Right hindlimb (tissue), 1 donor: ENCODE data around the gene TINAGL1.
A peak's percentile ranks its signal among the peaks of the same experiment; 100 is the strongest.

Source experiments
- DNase-seq: peaks from one replicate; pipeline ENCODE4 v3.0.0-alpha.2; 2018

The TINAGL1 gene

DNA sequence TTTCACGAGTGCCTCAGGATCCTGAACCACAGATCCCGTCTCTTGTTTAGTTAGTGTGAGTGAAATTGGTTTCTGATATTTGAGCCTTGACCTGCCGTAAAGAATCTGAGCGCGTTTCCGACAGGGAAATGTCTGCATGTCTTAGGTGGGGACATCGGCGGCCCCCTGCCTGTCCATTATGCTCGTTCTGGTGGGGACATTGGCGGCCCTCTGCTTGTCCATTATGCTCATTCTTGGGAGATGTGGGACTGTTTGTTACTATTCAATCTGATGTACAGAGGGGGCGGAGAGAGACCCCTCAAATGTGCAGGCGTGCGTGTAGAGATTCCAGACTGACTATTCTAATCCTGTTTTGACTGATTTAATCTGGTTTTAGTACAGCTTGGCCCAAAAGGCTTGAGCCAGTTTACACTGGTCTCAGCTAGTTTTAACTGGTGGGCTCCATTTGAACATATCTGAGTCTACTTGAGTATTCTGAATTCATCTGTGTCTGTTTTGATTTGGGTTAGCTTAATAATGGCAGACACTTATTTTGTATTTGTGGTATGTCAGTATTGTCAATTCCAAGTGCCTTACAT is 6.6 kb upstream of the TINAGL1 start:
- no peak for DNase-seq

DNA sequence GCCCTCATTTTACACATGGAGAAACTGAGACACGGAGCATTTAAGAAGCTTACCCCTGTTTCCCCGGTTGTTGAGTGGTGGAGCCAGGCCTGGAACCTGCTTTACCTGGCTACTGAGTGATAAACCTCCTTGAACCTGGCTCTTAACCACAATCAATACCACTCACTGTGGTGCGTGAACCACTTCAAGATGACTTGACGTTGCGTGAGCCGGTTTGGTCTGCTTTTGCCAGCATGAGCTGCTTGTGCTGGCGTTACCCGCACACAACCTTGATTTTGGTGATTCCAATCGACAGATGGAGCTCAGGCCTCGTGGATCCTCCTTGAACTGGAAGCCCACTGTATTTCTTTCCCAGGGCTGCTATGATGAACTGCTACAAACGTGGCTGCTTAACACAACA is 6.1 kb upstream of the TINAGL1 start:
- no peak for DNase-seq

DNA sequence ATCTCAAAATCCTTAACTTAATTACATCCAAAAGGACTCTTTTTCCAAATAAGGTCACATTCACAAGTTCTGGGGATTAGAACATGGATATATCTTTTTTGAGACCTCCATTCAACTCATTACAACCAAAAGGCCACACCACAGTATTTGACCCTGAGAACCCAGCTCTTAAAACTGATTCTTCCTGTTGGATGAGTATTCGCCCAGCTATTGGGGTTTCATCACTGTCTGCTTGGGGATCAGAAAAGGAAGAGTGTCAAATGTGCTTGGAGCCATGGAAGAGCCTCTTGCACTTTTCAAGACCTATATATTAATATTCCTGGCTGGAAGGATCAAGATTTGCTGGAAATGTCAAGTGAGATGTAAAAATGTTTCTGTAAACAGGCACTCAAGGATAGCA is 5.4 kb upstream of the TINAGL1 start:
- DNase-seq: no peak

DNA sequence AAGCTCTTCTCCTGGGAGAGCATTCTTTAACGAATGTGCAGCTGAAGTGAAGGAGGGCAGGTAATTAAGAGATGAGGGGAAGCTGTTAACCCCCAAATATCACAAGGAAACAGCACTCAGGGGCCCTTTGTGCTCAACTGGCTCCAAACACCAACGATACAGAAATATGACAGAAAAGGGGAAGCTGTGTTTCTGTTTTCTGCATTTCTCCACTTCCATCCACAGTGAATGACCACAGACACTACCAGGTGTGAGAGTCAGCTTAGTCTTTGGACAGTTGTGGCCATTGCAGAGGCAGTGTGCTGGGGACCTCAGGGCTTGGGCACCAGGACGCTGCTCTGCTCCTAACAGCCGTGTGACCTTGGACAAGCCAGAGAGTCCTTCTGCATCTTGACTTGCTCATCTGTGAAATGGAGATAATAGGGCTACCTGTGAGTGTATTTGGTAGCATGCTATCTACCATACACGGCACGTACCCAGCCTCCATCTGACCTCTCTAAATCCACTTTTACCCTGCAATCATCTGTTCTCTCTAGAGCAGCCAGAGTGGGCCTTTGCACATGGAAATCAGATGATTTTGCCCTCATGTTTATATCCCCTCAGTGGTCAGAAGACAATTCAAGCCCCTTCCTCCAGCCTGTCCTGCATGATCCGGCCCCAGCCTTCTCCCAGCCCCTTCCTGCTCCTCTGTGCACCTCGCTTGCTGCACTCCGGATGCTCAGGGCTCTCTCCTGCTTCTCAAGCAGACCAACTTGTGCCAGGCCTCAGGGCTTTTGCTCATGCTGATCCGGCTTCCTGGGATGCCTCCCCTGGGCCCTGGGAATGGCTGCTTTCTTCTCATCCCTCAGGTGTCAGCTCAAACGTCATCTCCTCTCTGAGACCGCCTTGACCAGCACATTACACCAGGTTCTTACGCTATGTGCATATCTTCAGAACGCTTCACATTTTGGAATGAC is 4.7 kb upstream of the TINAGL1 start:
- DNase-seq: no peak

DNA sequence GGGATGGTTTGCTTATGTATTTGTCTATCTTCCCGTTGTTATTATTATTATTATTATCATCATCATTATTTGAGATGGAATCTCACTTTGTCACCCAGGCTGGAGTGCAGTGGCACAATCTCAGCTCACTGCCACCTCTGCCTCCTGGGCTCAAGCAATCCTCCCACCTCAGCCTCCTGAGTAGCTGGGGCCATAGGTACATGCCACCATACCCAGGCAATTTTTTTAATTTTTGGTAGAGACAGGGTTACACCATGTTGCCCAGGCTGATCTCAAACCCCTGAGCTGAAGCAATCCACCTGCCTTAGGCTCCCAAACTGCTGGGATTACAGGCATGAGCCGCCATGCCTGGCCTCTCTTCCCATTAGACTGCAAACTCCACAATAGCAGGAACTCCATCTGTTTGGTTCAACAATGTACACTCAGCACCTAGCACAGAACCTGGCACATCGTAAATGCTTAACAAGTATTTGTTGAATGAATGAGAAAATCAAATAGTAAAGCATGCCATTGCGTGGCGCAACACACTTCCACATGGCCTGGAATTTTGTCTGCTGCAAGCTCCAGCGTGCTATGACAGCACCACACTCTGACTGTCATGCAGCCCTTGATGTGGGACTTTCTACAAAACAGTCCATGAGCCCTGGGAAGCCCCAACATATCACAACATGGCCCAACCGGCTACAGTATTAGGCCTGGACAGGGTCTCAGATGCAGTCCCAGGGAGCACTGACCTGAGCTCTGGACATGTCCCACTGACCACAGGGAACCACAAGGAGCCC is 3.8 kb upstream of the TINAGL1 start:
- no peak for DNase-seq

DNA sequence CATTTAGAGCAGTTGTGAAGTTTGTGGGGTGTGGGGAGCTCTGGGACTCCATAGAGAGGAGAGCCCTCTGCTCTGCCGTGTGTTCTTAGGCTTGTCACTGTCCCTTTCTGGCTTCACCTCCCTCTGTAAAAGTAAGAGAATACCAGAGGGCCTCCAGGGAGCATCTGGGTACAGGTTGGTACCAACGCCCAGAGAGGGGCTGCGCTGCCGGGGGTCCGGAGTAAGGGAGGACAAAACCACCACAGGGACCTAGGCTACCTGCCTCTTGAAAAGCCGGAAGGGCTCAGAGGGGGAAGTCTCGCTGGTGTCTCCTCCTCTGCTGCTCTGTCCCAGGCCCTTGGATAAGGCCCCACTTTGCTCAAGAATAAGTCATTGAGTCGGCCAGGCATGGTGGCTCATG is 3.1 kb upstream of the TINAGL1 start:
- DNase-seq: no peak

DNA sequence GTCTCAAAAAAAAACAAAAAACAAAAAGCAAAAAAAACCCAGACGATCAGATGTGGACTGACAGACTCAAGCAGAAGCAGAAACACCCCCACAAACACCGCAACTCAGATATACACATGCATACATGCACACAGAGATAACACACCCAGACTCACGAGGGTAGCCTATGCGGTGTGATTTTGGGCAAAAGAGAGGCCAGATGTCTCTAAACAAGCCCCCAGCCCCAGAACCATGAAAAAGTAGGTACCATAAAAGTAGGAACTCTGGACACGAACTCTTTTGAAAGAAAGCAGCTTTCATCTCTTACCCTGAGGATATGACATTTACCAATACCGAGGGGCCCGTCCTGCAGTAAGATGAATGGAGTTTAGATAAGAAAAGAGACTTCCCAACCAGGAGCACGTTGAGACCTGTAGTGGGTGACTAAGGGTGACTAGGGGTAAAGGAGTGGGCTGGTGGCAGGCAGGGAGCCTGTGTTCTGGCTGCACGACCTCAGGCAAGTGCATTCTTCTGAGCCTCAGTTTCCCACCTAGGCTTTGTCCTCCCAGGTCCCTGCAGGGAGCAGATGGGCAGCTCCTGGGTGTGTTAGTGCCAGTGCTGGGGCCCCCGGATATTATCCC is 1.5 kb upstream of the TINAGL1 start:
- DNase-seq: no peak

DNA sequence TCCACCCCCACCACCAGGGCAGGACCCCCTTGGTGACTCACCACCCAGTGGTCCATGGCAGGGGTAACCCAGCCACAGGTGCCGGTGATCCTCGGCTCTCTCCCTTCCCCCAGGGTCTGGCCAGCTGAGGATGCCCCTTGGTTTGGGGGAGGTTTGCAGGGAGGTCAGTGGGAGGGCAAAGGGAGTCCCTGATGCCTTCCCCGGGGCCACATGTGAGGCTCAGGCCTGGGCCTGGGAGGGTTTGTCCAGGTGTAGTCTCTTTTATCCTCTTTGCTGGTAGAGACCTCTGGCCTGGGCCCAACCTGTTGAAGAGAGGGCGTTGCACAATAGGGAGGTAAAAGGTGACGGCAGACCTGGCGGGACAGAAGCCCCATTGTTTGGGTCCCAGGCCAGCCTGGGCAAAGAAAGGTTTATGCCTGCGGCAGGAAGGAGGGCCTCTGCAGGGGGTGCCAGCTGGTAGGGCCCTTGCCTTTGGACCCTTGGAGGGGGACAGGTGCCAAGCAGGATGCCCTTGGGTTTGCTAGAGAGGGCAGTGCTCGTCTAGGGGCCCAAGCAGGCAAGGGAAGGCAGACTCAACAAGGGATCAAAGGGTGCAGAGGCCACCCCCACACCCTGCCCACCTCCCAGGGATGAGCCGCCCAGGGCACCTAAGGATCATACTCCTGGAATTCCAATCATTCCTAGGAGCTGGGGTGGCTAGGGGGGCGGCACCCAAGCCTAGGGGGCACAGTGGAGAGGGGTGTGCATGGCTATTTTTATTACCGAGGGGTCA is 760 bp upstream of the TINAGL1 start:
- no peak for DNase-seq

DNA sequence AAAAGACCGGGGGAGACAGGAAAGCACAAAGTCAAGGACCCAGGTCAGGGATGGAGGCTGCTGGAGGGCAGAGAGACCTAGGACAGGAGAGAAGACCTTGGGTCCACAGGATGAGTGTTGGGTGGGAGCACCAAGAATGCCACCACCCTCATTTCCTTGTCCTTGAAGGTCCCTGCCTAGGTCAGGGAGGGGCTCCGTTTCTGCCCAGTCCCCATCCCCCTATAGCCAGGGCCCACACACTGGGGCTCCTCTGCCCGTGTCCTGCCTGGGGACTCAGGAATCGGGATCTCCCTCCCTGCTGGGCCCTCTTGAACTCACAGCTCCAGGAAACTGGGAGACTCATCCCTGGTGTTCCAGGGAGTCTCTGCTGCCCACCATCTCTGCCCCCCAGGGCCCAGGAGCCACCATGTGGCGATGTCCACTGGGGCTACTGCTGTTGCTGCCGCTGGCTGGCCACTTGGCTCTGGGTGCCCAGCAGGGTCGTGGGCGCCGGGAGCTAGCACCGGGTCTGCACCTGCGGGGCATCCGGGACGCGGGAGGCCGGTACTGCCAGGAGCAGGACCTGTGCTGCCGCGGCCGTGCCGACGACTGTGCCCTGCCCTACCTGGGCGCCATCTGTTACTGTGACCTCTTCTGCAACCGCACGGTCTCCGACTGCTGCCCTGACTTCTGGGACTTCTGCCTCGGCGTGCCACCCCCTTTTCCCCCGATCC is 584 bp downstream of the TINAGL1 start:
- no peak for DNase-seq

DNA sequence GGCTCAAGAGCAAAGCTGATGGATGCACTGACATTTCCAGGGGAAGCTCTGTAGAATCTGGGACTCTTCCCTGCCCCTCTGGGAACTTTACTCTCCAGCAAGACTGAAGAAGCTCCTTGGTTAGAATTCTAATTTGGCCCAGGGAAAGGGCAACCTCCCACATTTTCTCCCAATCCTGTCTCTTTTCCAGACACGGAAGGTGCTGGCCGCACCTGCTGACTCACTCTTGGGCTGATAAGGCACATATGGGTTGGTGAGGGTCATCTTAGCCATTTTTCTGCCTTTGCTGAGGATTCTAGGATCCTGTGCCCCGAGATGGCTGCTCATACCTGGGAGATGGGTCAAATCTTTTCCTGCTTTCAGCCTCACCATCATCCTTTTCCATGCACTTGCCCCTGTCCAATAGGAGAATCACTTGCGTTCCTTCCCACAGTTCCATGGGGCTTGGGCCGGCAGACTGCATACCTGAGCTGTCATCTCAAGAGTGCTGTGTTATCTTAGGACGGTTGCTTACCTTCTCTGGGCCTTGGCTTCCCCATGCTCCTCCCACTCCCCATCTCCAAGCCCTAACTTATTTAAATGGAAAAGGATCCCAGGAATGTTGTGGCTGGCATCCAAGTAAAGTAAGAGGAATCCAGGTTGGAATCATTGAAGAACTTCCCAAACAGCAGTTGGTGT is 1.3 kb downstream of the TINAGL1 start:
- no peak for DNase-seq

DNA sequence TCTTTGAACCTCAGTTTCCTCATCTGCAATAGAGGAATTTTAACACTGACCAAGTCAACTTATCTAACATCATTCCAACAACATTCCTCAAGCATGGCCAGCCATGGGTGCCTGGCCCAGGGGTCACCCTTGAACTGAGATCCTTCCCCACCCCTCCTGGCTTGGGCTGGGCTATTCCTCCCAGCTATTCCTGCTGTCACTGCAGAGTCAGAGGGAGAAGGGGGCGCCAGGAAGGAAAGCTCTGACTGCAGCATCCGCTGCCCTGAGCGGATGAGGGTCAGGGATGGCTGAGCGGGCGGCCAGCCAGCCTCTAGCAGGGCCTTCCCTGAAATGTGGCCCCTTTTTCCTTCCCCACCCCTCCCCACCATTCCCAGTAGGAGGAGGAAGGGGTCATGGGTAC is 3.1 kb downstream of the TINAGL1 start:
- DNase-seq: peak; percentile 59

DNA sequence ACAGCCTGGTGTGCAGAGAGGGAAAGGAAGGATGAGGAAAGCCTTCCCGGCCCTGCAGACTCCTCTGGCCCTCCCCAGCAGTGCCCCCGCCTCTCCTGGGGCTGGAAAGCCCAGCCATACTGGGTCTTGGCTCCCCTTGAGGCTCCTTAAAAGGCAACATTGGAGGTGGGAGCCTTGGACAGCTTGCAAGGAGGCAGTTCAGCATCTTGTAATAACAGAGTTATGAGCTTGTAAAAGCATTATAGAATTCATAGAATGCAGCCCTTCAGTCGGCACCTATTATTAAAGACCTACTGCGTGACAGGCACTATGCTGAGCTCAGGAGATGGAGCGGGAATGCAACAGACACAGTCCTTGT is 4.2 kb downstream of the TINAGL1 start:
- no peak for DNase-seq

DNA sequence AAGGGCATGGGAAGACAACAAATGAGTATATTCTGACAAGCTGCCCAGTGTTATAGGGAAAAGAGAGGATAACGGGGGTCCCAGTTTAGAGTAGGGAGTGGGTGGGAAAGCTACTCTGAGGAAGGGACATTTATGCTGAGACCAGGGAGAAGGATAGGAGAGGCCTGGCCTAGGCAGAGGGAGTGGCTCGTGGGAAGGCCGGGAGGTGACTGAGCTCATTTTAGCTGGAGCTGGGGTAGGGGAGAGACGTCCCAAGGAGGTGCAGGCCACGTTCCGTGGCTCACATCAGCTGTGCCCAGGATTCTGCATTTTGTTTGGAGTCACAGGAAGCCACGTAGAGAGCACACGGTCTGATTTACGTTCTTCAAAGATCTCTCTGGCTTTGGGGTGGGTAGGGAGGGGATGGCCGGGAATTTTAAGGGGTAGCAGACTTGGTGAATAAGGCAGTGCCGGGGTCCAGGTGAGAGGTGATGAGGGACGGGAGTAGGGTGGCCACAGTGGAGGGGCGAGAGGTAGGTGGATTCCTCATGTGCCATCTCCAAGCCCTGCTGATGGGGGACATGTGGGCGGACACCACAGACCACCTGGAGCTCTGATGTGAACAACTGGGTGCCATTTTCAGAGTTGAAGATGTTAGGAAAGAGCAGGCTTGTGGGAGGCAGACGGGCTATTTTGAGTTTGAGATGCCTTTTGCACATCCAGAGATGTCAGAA is 4.7 kb downstream of the TINAGL1 start:
- no peak for DNase-seq

DNA sequence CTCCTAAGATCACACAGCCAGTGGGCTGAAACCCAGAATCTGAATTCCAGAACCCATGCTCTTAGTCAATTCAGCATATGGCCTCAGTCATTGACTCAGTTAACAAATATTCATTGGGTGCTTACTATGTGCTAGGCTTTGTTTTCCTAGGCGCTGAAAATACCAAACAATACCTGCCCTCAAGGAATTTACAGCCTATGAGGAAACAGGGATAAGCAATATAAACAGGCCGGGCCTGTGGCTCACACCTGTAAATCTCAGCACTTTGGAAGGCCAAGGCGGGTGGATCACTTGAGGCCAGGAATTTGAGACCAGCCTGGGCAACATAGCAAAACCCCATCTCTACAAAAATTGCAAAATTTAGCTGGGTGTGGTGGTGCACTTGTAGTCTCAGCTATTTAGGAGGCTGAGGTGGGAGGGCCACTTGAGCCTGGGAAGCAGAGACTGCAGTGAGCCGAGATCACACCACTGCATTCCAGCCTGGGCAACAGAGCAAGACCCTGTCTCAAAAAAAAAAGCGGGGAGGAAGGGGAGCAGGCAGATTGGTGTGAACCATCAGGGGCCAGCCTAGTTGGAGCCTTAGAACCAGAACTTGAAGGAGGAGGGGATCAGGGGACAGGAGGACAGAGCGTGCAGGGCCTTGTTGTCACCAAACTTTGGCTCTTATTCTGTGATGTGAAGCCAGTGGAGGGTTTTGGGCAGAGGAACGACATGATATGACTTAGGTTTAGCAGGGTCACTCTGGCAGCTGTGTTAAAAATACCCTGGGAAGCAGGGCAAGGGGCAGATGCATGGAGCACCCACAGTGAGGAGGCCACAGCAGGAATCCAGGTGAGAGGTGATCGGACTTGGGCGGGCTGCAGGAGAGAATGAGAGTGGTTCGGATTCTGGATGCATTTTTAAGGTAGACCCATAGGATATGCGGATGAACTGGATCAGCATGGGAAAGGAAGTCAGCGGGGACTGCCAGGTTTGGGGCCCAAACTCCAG is 5.8 kb downstream of the TINAGL1 start:
- DNase-seq: no peak

DNA sequence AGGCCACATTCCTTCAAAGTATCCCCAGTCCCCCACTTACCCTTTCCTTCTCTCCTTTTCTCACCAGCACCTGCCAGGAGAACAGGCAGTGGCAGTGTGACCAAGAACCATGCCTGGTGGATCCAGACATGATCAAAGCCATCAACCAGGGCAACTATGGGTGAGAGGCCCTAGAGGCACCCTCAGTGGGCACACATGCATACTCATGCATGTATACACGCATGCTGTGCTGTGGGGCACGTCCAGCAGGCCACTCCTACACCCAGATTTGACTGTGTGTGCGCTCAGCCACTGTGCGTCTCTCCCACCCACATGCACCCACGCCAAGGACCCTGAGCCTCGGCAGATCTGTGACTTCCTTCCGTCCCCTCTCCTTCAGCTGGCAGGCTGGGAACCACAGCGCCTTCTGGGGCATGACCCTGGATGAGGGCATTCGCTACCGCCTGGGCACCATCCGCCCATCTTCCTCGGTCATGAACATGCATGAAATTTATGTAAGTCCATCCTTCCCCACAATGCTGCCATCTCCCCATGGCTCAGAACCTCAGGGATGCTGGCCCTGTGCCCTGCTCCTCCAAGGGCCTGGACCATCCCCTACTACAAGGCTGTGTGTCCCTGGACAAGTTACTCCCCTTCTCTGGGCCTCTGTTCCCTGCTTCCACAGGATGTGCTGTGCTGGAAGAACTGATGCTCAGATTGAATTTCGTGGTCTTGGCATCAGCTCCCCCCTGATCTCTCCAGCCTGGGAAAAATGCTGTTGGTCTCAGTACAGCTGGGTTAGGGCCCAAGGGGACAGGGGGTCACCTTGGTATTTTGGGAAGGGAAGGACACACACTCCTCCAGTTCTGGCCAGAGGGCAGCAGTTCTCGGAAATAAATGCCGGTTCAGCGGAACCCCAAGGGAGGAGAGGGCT is 7.0 kb downstream of the TINAGL1 start:
- DNase-seq: no peak

DNA sequence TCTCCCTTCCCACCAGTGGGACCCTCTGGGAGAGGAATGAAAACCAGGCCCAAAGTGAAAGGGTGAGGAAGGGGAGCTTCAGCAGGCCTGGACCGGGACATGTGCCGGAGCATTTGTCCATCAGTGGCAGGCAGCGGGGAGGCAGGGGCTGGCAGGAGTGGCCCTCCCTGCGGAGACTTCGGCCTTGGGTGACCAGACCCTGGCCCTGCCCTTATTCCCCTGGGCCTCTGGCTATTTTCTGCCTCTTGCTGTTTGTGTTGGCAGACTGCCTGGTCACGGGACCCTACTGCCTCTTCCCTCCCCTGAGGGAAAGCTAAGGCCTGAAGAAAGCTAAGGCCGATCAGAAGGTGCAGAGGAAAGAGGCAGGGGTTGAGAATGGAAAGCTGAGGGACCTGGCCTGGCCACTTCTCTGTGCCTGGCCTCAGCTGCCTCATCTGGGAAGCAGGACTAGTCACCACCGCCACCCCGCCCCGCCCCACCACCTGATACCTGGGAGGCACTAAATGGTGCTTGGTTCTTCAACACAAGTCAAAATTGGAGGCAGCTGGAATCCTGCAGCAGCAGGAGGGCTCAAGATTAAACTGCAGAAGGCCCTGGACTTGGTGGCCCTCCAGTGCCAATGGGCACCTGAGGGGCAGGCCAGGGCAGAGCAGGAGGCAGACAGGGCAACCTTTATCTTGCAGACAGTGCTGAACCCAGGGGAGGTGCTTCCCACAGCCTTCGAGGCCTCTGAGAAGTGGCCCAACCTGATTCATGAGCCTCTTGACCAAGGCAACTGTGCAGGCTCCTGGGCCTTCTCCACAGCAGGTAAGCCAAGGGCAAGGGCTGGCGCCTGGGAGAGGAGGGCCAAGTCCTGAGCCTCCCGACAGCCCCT is 7.9 kb downstream of the TINAGL1 start:
- peak; percentile 68 for DNase-seq
